GM23338 (cell line): Measurements from ENCODE around the gene SDR42E2. TPM values are rescaled to one million over a fixed set of nuclear protein-coding genes. Genes with fewer than 3 reads are reported as not detected.

ENCODE experiments used
- ATAC-seq: fragments of 200-7000 bp; cut with Tn5 transposase; 3 replicates; pipeline ENCODE4 v1.9.1; 2020
- DNase-seq: peaks from one replicate; pipeline ENCODE4 v3.0.0-alpha.2; 2015; ENCODE audit warnings: low spot score
- H2AFZ ChIP-seq: fragments of 200-600 bp; sonication (generic); 2 replicates; pipeline ENCODE4 v1.8.0; 2016; ENCODE audit warnings: antibody characterized with exemption, mild to moderate bottlenecking, moderate library complexity
- H3F3A ChIP-seq: fragments of 200-600 bp; sonication (generic); replicated peaks from 2 replicates; pipeline ENCODE4 v1.8.0; 2017; ENCODE audit warnings: antibody characterized with exemption, mixed run types, low read depth
- H3K27ac ChIP-seq: fragments of 200-600 bp; sonication (generic); 2 replicates; pipeline ENCODE4 v1.6.1; 2016; ENCODE audit warnings: low read depth
- H3K27me3 ChIP-seq: fragments of 200-600 bp; sonication (generic); 2 replicates; pipeline ENCODE4 v1.8.0; 2016; ENCODE audit warnings: mild to moderate bottlenecking, mixed run types, moderate library complexity; ENCODE audit not compliant: insufficient read depth
- H3K36me3 ChIP-seq: fragments of 200-600 bp; sonication (generic); 2 replicates; pipeline ENCODE4 v1.8.0; 2016; ENCODE audit warnings: mild to moderate bottlenecking; ENCODE audit not compliant: insufficient read depth
- H3K4me1 ChIP-seq: fragments of 200-600 bp; sonication (generic); 2 replicates; pipeline ENCODE4 v1.8.0; 2016; ENCODE audit warnings: mild to moderate bottlenecking, moderate library complexity; ENCODE audit not compliant: insufficient read depth
- H3K4me2 ChIP-seq: fragments of 200-600 bp; sonication (generic); 2 replicates; pipeline ENCODE4 v1.7.1; 2017; ENCODE audit warnings: mixed run types
- H3K4me3 ChIP-seq: fragments of 200-600 bp; sonication (generic); 2 replicates; pipeline ENCODE4 v1.6.1; 2016; ENCODE audit warnings: mixed run types
- H3K79me2 ChIP-seq: fragments of 200-600 bp; sonication (generic); replicated peaks from 2 replicates; pipeline ENCODE4 v1.8.0; 2017; ENCODE audit warnings: mild to moderate bottlenecking; ENCODE audit not compliant: insufficient read depth
- H3K9me2 ChIP-seq: fragments of 200-600 bp; sonication (generic); 2 replicates; pipeline ENCODE4 v1.8.0; 2017; ENCODE audit not compliant: insufficient read depth
- H4K20me1 ChIP-seq: fragments of 200-600 bp; sonication (generic); replicated peaks from 2 replicates; pipeline ENCODE4 v1.8.0; 2017; ENCODE audit warnings: mild to moderate bottlenecking; ENCODE audit not compliant: insufficient read depth
- H3K27ac Mint-ChIP-seq: 2 replicates; pipeline ENCODE4 v1.8.0; 2020; ENCODE audit warnings: inconsistent platforms, mild to moderate bottlenecking, moderate library complexity, mixed read lengths
- H3K27me3 Mint-ChIP-seq: 3 replicates; pipeline ENCODE4 v1.8.0; 2022; ENCODE audit warnings: low read depth, mild to moderate bottlenecking, moderate library complexity, mixed read lengths, inconsistent platforms; ENCODE audit not compliant: insufficient read depth, poor library complexity
- H3K36me3 Mint-ChIP-seq: 3 replicates; pipeline ENCODE4 v1.8.0; 2021; ENCODE audit warnings: low read depth, mild to moderate bottlenecking, inconsistent platforms, moderate library complexity, mixed read lengths
- H3K4me1 Mint-ChIP-seq: 3 replicates; pipeline ENCODE4 v1.8.0; 2020; ENCODE audit warnings: mild to moderate bottlenecking, inconsistent platforms, mixed read lengths
- H3K4me3 Mint-ChIP-seq: 3 replicates; pipeline ENCODE4 v1.8.0; 2021; ENCODE audit warnings: moderate library complexity, mild to moderate bottlenecking, inconsistent platforms, mixed read lengths
- H3K9me3 Mint-ChIP-seq: 3 replicates; pipeline ENCODE4 v1.8.0; 2020; ENCODE audit warnings: moderate library complexity, mild to moderate bottlenecking, inconsistent platforms, mixed read lengths
- CREB1 ChIP-seq: fragments of 250-450 bp; sonication (Bioruptor Pico); IDR thresholded peaks from 2 replicates; pipeline ENCODE4 v1.5.0; 2020; ENCODE audit warnings: low read depth, mild to moderate bottlenecking, moderate library complexity
- CTCF ChIP-seq, 2 experiments: fragments of 200-600 bp in 1 of 2; sonication (generic) in 1 of 2; conservative IDR thresholded peaks; 2 replicates each; pipeline versions ENCODE4 v1.5.1 to v1.6.1; 2016 to 2017; ENCODE audit warnings: antibody characterized with exemption in 2 of 2, low read depth in 2 of 2, mild to moderate bottlenecking in 2 of 2, moderate library complexity in 1 of 2
- ETS1 ChIP-seq: IDR thresholded peaks from 2 replicates; pipeline ENCODE4 v1.6.1; 2016; ENCODE audit warnings: antibody characterized with exemption
- EZH2 ChIP-seq: fragments of 200-600 bp; sonication (generic); IDR thresholded peaks from one replicate; pipeline ENCODE4 v1.8.0; 2017; ENCODE audit warnings: antibody characterized with exemption, mild to moderate bottlenecking, low read depth; ENCODE audit not compliant: unreplicated experiment
- EZH2phosphoT487 ChIP-seq: fragments of 200-600 bp; sonication (generic); IDR thresholded peaks from one replicate; pipeline ENCODE4 v1.8.1; 2018; ENCODE audit warnings: antibody characterized with exemption; ENCODE audit not compliant: unreplicated experiment
- JUNB ChIP-seq: IDR thresholded peaks from one replicate; pipeline ENCODE4 v1.6.1; 2016; ENCODE audit warnings: antibody characterized with exemption; ENCODE audit not compliant: unreplicated experiment
- NANOG ChIP-seq: IDR thresholded peaks from 2 replicates; pipeline ENCODE4 v1.6.1; 2016; ENCODE audit warnings: antibody characterized with exemption, borderline replicate concordance
- POLR2AphosphoS5 ChIP-seq: IDR thresholded peaks from 2 replicates; pipeline ENCODE4 v1.6.1; 2016; ENCODE audit warnings: antibody characterized with exemption, low read depth
- REST ChIP-seq: IDR thresholded peaks from one replicate; pipeline ENCODE4 v1.6.1; 2018; ENCODE audit warnings: antibody characterized with exemption; ENCODE audit not compliant: unreplicated experiment
- STAT1 ChIP-seq: IDR thresholded peaks from one replicate; pipeline ENCODE4 v1.6.1; 2016; ENCODE audit warnings: antibody characterized with exemption; ENCODE audit not compliant: unreplicated experiment
- ZNF114 ChIP-seq: fragments of 250-450 bp; sonication (Bioruptor Pico); IDR thresholded peaks from 2 replicates; pipeline ENCODE4 v1.5.0; 2020; ENCODE audit warnings: mild to moderate bottlenecking, moderate library complexity
- ZNF331 ChIP-seq: fragments of 250-450 bp; sonication (Bioruptor Pico); IDR thresholded peaks from 2 replicates; pipeline ENCODE4 v1.5.0; 2020; ENCODE audit warnings: low read depth, mild to moderate bottlenecking, moderate library complexity
- ZNF462 ChIP-seq: fragments of 250-450 bp; sonication (Bioruptor Pico); IDR thresholded peaks from 2 replicates; pipeline ENCODE4 v1.5.0; 2020; ENCODE audit warnings: mild to moderate bottlenecking, moderate library complexity
- polyA plus RNA-seq: library from polyadenylated mRNA; unstranded; fragments of >200 nt; fragmentation: Nextera tagmentation; extraction: Ambion mirVana; gene quantifications from 2 replicates; pipeline ENCODE4 v1.2.1, GENCODE V29; 2016
- total RNA-seq: library from RNA; depleted of rRNA; stranded (reverse); fragments of >200 nt; shearing (Covaris generic); gene quantifications from 2 replicates; pipeline ENCODE4 v1.2.3, GENCODE V29; 2014

Gene SDR42E2
- total and polyA plus RNA-seq, 2 experiments from 2014 or later = 0.15 TPM; not detected in 1

- no peaks in the 10 kb centered on the region for H3K27me3 Mint-ChIP-seq
- H3K4me2 ChIP-seq = no peak overlapping the region
Measured at GRCh38 chr16:22147853-22148252, 14.5 kb upstream of the SDR42E2 start.

More at GRCh38 chr16:22147853-22148252, 14.5 kb upstream of the SDR42E2 start:
- Histone ChIP-seq H3K79me2 (no peaks in the 10 kb centered on the region), H3F3A (no peaks in the 10 kb centered on the region), H3K27me3 (no peaks in the 10 kb centered on the region), H2AFZ (no peak overlapping the region), H3K4me3 (no peak overlapping the region), H3K4me1 (no peaks in the 10 kb centered on the region), H3K27ac (no peak overlapping the region), H4K20me1 (no peaks in the 10 kb centered on the region), H3K36me3 (no peaks in the 10 kb centered on the region), H3K9me2 (no peaks in the 10 kb centered on the region)
- Mint-ChIP-seq H3K4me3 (no peak overlapping the region), H3K27ac (no peak overlapping the region), H3K4me1 (no peaks in the 10 kb centered on the region), H3K9me3 (no peaks in the 10 kb centered on the region), H3K36me3 (no peaks in the 10 kb centered on the region)
- no peak for DNase-seq
- TF ChIP-seq CTCF (conservative IDR thresholded peaks at IDR 0.05; ENCODE audit: low read depth in 2 of 2) = no peak
- no peak for TF ChIP-seq NANOG
- TF ChIP-seq ZNF114 (CRISPR knock-in tag) = no peak
- no peak for TF ChIP-seq EZH2phosphoT487
- TF ChIP-seq ZNF462 (CRISPR knock-in tag) = no peak
- TF ChIP-seq POLR2AphosphoS5 = no peak
- TF ChIP-seq REST = no peak
- no peak for TF ChIP-seq EZH2
- TF ChIP-seq ZNF331 = no peak
- no peak for TF ChIP-seq CREB1 (CRISPR knock-in tag)
- no peak for TF ChIP-seq STAT1
- TF ChIP-seq JUNB = no peak
- no peak for TF ChIP-seq ETS1
- no peak; the same call in 2 of the 3 replicates for ATAC-seq
